IMR-90 (cell line): ENCODE measurements around the gene ELMOD3. TPM values are rescaled to one million over a fixed set of nuclear protein-coding genes. Genes with fewer than 3 reads are reported as not detected.

ENCODE experiments used
- ATAC-seq: fragments of 200-7000 bp; cut with Tn5 transposase; 2 replicates; pipeline ENCODE4 v1.9.1; 2020; ENCODE audit warnings: low read depth, mild to moderate bottlenecking, moderate library complexity
- BruUV-seq: library from RNA; stranded (reverse); fragments of 400-500 nt; replicated peaks from 2 replicates; lab custom pipeline; 2021; lab: Mats Ljungman, UMichigan
- CTCF ChIA-PET: fragments of 300-600 bp; formaldehyde crosslinking; extraction: SDS; loops from one replicate; lab custom pipeline; 2021; ENCODE audit warnings: antibody characterized with exemption; lab: Yijun Ruan, JAX
- POLR2A ChIA-PET: fragments of 300-600 bp; sonication (Branson Sonifier 250); formaldehyde crosslinking; loops from one replicate; lab custom pipeline; 2022; ENCODE audit warnings: antibody characterized with exemption; ENCODE audit not compliant: unreplicated experiment; lab: Charles Lee
- DNase-seq: peaks from one replicate; pipeline ENCODE4 v3.0.0; 2013
- H2AFZ ChIP-seq: replicated peaks from 2 replicates; pipeline ENCODE3; 2013; ENCODE audit warnings: low read length, mild to moderate bottlenecking; ENCODE audit not compliant: poor library complexity
- H2AK5ac ChIP-seq: 2 replicates; pipeline ENCODE4 v1.6.1; 2013; ENCODE audit warnings: low read depth, low read length, inconsistent platforms
- H2AK9ac ChIP-seq: replicated peaks from 2 replicates; pipeline ENCODE3; 2013; ENCODE audit warnings: mild to moderate bottlenecking, low read depth, low read length, moderate library complexity; ENCODE audit not compliant: poor library complexity
- H2BK120ac ChIP-seq: 2 replicates; pipeline ENCODE4 v1.6.1; 2013; ENCODE audit warnings: low read depth, low read length, inconsistent platforms
- H2BK15ac ChIP-seq: 3 replicates; pipeline ENCODE4 v1.6.1; 2013; ENCODE audit warnings: low read depth, low read length, inconsistent platforms
- H2BK20ac ChIP-seq: 2 replicates; pipeline ENCODE4 v1.6.1; 2013; ENCODE audit warnings: low read depth, mild to moderate bottlenecking, inconsistent platforms, low read length, moderate library complexity
- H2BK5ac ChIP-seq: 2 replicates; pipeline ENCODE4 v1.6.1; 2013; ENCODE audit warnings: mild to moderate bottlenecking, low read depth, low read length, inconsistent platforms; ENCODE audit not compliant: poor library complexity, severe bottlenecking
- H3K14ac ChIP-seq: replicated peaks from 2 replicates; pipeline ENCODE4 v1.6.1; 2013; ENCODE audit warnings: low read depth, low read length, inconsistent platforms
- H3K18ac ChIP-seq: 2 replicates; pipeline ENCODE4 v1.6.1; 2013; ENCODE audit warnings: low read depth, low read length, control low read depth
- H3K23ac ChIP-seq: 2 replicates; pipeline ENCODE4 v1.6.1; 2013; ENCODE audit warnings: low read depth, low read length, inconsistent platforms
- H3K27ac ChIP-seq: 2 replicates; pipeline ENCODE4 v1.5.1; 2013; ENCODE audit warnings: mild to moderate bottlenecking, control low read depth, low read length; ENCODE audit not compliant: insufficient read depth
- H3K27me3 ChIP-seq: 2 replicates; pipeline ENCODE4 v1.6.1; 2013; ENCODE audit warnings: low read length; ENCODE audit not compliant: control insufficient read depth, insufficient read depth
- H3K36me3 ChIP-seq: 2 replicates; pipeline ENCODE4 v1.6.1; 2013; ENCODE audit warnings: low read length, mixed read lengths; ENCODE audit not compliant: control insufficient read depth, insufficient read depth
- H3K4ac ChIP-seq: 2 replicates; pipeline ENCODE4 v1.6.1; 2013; ENCODE audit warnings: low read depth, low read length, inconsistent platforms
- H3K4me1 ChIP-seq: 2 replicates; pipeline ENCODE4 v1.6.1; 2013; ENCODE audit warnings: low read length, mixed read lengths; ENCODE audit not compliant: control insufficient read depth, insufficient read depth
- H3K4me2 ChIP-seq: 2 replicates; pipeline ENCODE4 v1.6.1; 2013; ENCODE audit warnings: low read depth, mild to moderate bottlenecking, control low read depth, low read length, moderate library complexity
- H3K4me3 ChIP-seq: 2 replicates; pipeline ENCODE4 v1.5.1; 2013; ENCODE audit warnings: low read depth, mild to moderate bottlenecking, control low read depth, low read length, moderate library complexity; ENCODE audit not compliant: insufficient read depth
- H3K56ac ChIP-seq: 2 replicates; pipeline ENCODE4 v1.6.1; 2013; ENCODE audit warnings: low read length, inconsistent platforms; ENCODE audit not compliant: insufficient read depth; ENCODE audit errors: extremely low read depth
- H3K79me1 ChIP-seq, 2 experiments: 2 replicates each; pipeline ENCODE4 v1.6.1; 2013; ENCODE audit warnings: low read length in 2 of 2, inconsistent platforms in 1 of 2, low read depth in 1 of 2
- H3K9ac ChIP-seq: 2 replicates; pipeline ENCODE4 v1.6.1; 2013; ENCODE audit warnings: low read depth, low read length, control low read depth
- H3K9me1 ChIP-seq: 2 replicates; pipeline ENCODE4 v1.6.1; 2013; ENCODE audit warnings: low read length, inconsistent platforms; ENCODE audit not compliant: insufficient read depth
- H3K9me3 ChIP-seq: 2 replicates; pipeline ENCODE4 v1.6.1; 2013; ENCODE audit warnings: low read length; ENCODE audit not compliant: control insufficient read depth, insufficient read depth
- H4K20me1 ChIP-seq: 2 replicates; pipeline ENCODE4 v1.6.1; 2013; ENCODE audit warnings: low read length, inconsistent platforms; ENCODE audit not compliant: insufficient read depth
- H4K5ac ChIP-seq: 2 replicates; pipeline ENCODE4 v1.6.1; 2013; ENCODE audit warnings: mild to moderate bottlenecking, low read depth, low read length, control low read depth
- H4K8ac ChIP-seq, 2 experiments: 2 replicates each; pipeline ENCODE4 v1.6.1; 2013; ENCODE audit warnings: low read depth in 2 of 2, low read length in 2 of 2, control low read depth in 1 of 2, inconsistent platforms in 1 of 2
- H4K91ac ChIP-seq: 2 replicates; pipeline ENCODE4 v1.6.1; 2013; ENCODE audit warnings: low read depth, low read length, inconsistent platforms; ENCODE audit not compliant: insufficient read depth
- FOS ChIP-seq: fragments of 150-350 bp; IDR thresholded peaks from 2 replicates; pipeline ENCODE4 v1.6.1; 2016; ENCODE audit warnings: low read depth, low read length
- MAFK ChIP-seq: IDR thresholded peaks from 2 replicates; pipeline ENCODE4 v1.6.1; 2012; ENCODE audit warnings: low read depth, low read length, improper control_type of control experiment
- MAZ ChIP-seq: IDR thresholded peaks from 2 replicates; pipeline ENCODE4 v1.6.1; 2012; ENCODE audit warnings: low read depth, mild to moderate bottlenecking, low read length, improper control_type of control experiment, moderate library complexity, borderline replicate concordance
- NFE2L2 ChIP-seq: fragments of 150-350 bp; IDR thresholded peaks from 2 replicates; pipeline ENCODE4 v1.6.1; 2016; ENCODE audit warnings: low read depth, mild to moderate bottlenecking, low read length
- POLR2A ChIP-seq: IDR thresholded peaks from 2 replicates; pipeline ENCODE4 v1.6.1; 2012; ENCODE audit warnings: mild to moderate bottlenecking, low read depth, low read length
- RCOR1 ChIP-seq: IDR thresholded peaks from 2 replicates; pipeline ENCODE4 v1.6.1; 2012; ENCODE audit warnings: mild to moderate bottlenecking, low read length, improper control_type of control experiment; ENCODE audit not compliant: insufficient replicate concordance
- RFX5 ChIP-seq: IDR thresholded peaks from 2 replicates; pipeline ENCODE4 v1.8.0; 2012; ENCODE audit warnings: low read depth, mild to moderate bottlenecking, low read length, moderate library complexity
- SMC3 ChIP-seq: fragments of 150-350 bp; IDR thresholded peaks from 2 replicates; pipeline ENCODE4 v1.6.1; 2016; ENCODE audit warnings: low read depth, mild to moderate bottlenecking, antibody characterized with exemption, low read length, moderate library complexity
- WGBS, 2 experiments: methylation state at CpG; one replicate each; pipeline versions ENCODE4 v1.1.5 to v1.1.7; 2013; ENCODE audit warnings: missing lambda C conversion rate in 2 of 2; ENCODE audit not compliant: insufficient read length in 1 of 2; ENCODE audit errors: extremely low coverage in 2 of 2; 5-methylcytosine and 5-hydroxymethylcytosine counted together
- dilution Hi-C: fragments of 300-500 bp; cut with HindIII; formaldehyde crosslinking; loops from one replicate; pipeline ENCODE4 v1.14.3; 2018; ENCODE audit warnings: low sequenced_read_pairs; ENCODE audit not compliant: unreplicated experiment
- in situ Hi-C: fragments of 300-500 bp; cut with MboI; formaldehyde crosslinking; loops from 3 replicates; pipeline ENCODE4 v1.14.3; 2019; ENCODE audit warnings: low sequenced_read_pairs, inconsistent platforms, mixed read lengths
- intact Hi-C: fragments of 100-400 bp; cut with micrococcal nuclease; formaldehyde crosslinking; loops from 2 replicates; pipeline ENCODE4 v1.10.0; 2022
- polyA plus RNA-seq, 3 experiments: library from polyadenylated mRNA; depleted of rRNA; stranded (reverse); fragments of >200 nt; gene quantifications; 2 replicates each; pipeline ENCODE4 v1.2.3, GENCODE V29; 2012; ENCODE audit warnings: low replicate concordance in 1 of 3
- total RNA-seq: library from RNA; depleted of rRNA; stranded (reverse); fragments of >200 nt; gene quantifications from 2 replicates; pipeline ENCODE4 v1.2.3, GENCODE V29; 2012
- TF ChIP-seq, protein P1 (sequence below): fragments of 150-350 bp; IDR thresholded peaks from 2 replicates; pipeline ENCODE4 v1.6.1; 2016; ENCODE audit warnings: low read depth, mild to moderate bottlenecking, low read length, moderate library complexity, borderline replicate concordance
- TF ChIP-seq, protein P2 (sequence below): conservative IDR thresholded peaks from 2 replicates; pipeline ENCODE4 v1.5.1; 2012; ENCODE audit warnings: mild to moderate bottlenecking, low read depth, low read length, improper control_type of control experiment
- TF ChIP-seq, protein P3 (sequence below): fragments of 150-350 bp; IDR thresholded peaks from 2 replicates; pipeline ENCODE4 v1.6.1; 2017; ENCODE audit warnings: mild to moderate bottlenecking, antibody characterized with exemption, low read length, low read depth

Gene ELMOD3
- total and polyA plus RNA-seq, 2 of the 4 experiments (the other 2 are of a cell fraction) = 13.1 to 20.7 TPM

DNA sequence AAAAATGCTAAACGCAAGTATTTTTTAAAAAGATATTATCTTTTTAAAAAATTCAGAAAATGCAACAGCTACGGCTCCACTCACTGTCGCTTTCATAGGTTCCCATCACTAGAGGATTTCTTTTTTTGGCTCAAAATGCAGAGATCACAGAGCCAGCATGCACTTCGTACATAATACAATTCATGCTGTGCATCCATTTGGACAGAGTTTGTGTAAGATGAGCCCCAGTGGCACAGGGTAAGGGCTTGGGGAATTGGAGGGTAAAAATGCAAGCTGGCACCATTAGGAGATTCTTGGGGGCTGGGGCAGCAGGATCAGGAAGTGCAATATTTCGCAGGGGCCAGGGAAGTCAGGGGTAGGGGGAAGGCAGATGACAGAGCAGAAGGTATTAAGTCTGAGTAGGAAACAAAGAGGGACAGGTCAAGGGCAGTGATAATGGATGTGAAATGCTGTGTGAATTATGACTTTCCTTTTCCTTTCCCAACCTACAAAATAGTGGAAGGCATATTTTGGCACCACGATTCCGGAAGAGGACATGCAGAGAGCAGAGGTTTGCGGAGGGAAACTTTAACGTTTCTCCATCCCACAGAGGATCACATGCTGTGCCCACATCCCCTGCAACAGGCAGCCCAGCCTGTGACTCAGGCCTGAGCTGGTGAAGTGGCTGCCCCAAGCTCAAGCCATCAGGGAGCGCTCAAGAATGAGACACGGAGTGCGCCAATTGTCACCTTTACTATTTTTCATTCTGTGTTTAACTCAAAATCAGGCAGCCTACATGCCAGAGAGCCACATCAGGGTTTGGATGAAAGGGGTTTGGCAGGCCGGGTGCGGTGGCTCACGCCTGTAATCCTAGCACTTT, 50.9 kb downstream of the ELMOD3 start:
- H3K27me3 ChIP-seq = no peaks in the 10 kb centered on the region
- in situ Hi-C loops = no loop called here
- no peak overlapping the region for H2BK120ac ChIP-seq
- H2AK5ac ChIP-seq = no peak overlapping the region
- H2AFZ ChIP-seq = peak overlapping the region; percentile 77
- peaks cover 5% of the 10 kb centered on the region for H3K36me3 ChIP-seq
- H3K56ac ChIP-seq = no peak overlapping the region
- H3K4ac ChIP-seq = no peak overlapping the region
- no peak overlapping the region for H3K23ac ChIP-seq
- peaks cover 5% of the 10 kb centered on the region; the same call in 1 of the 2 replicates for H3K4me1 ChIP-seq
- no peak overlapping the region for H2BK5ac ChIP-seq
- no peak overlapping the region for H2BK15ac ChIP-seq
- H3K18ac ChIP-seq = no peak overlapping the region
- no peak overlapping the region for H3K4me2 ChIP-seq
- ATAC-seq (peak; percentile 30), DNase-seq (peak; percentile 21)
- TF ChIP-seq FOS (no peak), SMC3 (no peak), RCOR1 (no peak), MAZ (no peak), NFE2L2 (no peak), POLR2A (no peak), RFX5 (no peak), MAFK (no peak)
- TF ChIP-seq, protein P1, sequence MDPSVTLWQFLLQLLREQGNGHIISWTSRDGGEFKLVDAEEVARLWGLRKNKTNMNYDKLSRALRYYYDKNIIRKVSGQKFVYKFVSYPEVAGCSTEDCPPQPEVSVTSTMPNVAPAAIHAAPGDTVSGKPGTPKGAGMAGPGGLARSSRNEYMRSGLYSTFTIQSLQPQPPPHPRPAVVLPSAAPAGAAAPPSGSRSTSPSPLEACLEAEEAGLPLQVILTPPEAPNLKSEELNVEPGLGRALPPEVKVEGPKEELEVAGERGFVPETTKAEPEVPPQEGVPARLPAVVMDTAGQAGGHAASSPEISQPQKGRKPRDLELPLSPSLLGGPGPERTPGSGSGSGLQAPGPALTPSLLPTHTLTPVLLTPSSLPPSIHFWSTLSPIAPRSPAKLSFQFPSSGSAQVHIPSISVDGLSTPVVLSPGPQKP = no peak
- TF ChIP-seq, protein P2, sequence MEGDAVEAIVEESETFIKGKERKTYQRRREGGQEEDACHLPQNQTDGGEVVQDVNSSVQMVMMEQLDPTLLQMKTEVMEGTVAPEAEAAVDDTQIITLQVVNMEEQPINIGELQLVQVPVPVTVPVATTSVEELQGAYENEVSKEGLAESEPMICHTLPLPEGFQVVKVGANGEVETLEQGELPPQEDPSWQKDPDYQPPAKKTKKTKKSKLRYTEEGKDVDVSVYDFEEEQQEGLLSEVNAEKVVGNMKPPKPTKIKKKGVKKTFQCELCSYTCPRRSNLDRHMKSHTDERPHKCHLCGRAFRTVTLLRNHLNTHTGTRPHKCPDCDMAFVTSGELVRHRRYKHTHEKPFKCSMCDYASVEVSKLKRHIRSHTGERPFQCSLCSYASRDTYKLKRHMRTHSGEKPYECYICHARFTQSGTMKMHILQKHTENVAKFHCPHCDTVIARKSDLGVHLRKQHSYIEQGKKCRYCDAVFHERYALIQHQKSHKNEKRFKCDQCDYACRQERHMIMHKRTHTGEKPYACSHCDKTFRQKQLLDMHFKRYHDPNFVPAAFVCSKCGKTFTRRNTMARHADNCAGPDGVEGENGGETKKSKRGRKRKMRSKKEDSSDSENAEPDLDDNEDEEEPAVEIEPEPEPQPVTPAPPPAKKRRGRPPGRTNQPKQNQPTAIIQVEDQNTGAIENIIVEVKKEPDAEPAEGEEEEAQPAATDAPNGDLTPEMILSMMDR = no peak
- TF ChIP-seq, protein P3, sequence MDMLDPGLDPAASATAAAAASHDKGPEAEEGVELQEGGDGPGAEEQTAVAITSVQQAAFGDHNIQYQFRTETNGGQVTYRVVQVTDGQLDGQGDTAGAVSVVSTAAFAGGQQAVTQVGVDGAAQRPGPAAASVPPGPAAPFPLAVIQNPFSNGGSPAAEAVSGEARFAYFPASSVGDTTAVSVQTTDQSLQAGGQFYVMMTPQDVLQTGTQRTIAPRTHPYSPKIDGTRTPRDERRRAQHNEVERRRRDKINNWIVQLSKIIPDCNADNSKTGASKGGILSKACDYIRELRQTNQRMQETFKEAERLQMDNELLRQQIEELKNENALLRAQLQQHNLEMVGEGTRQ = no peak
- no peak overlapping the region for H4K91ac ChIP-seq
- no peak overlapping the region for H2AK9ac ChIP-seq
- intact Hi-C loops = no loop called here
- H3K9ac ChIP-seq = no peak overlapping the region
- no peaks in the 10 kb centered on the region for H4K20me1 ChIP-seq
- no TSS peak for BruUV-seq
- H4K5ac ChIP-seq = no peak overlapping the region
- H3K79me1 ChIP-seq = peaks cover 9 to 33% of the 10 kb centered on the region in 2 experiments
- 79% methylated on average over 5 of the region's 15 CpGs; no CpG with 5 or more reads in 1 of the 2 experiments for WGBS, 2 experiments
- no peak overlapping the region for H2BK20ac ChIP-seq
- H3K9me1 ChIP-seq = no peaks in the 10 kb centered on the region; the same call in 1 of the 2 replicates
- no peak overlapping the region for H3K4me3 ChIP-seq
- CTCF ChIA-PET = no interaction called here
- POLR2A ChIA-PET = no interaction called here
- H3K14ac ChIP-seq = 0 out of 2 replicates have a peak overlapping the region, but pooled peaks have one; percentile 22
- no peak overlapping the region for H3K27ac ChIP-seq
- dilution Hi-C loops = no loop called here
- no peak overlapping the region for H4K8ac ChIP-seq
- no peaks in the 10 kb centered on the region for H3K9me3 ChIP-seq
